ENCODE measurements around the gene FMNL3.
"Not testable (repeated sequence)": the region's sequence is repeated elsewhere in the genome, so short reads cannot be mapped to it uniquely, and the experiment has no call there.

FMNL3 gene

GRCh38 chr12:49716553-49716952 is 9.3 kb upstream of the FMNL3 start:
- no peak for DNase-seq (ENCODE audit: low read depth)

GRCh38 chr12:49713952-49714351 is 6.7 kb upstream of the FMNL3 start:
- DNase-seq (ENCODE audit: low read depth): not testable (repeated sequence)

- no peak for DNase-seq (ENCODE audit: low read depth)
These were observed 1.6 kb upstream of the FMNL3 start for GRCh38 chr12:49708851-49709250.

GRCh38 chr12:49707812-49708147 is 575 bp upstream of the FMNL3 start:
- DNase-seq (ENCODE audit: low read depth): no peak

GRCh38 chr12:49706351-49707127 is 666 bp downstream of the FMNL3 start:
- DNase-seq (ENCODE audit: low read depth): no peak

- DNase-seq (ENCODE audit: low read depth): no peak
These were observed 1.6 kb downstream of the FMNL3 start for GRCh38 chr12:49705479-49706134.

- no peak for DNase-seq (ENCODE audit: low read depth)
These were observed 3.5 kb downstream of the FMNL3 start for GRCh38 chr12:49703647-49704137.

- DNase-seq (ENCODE audit: low read depth): no peak
These were observed 4.5 kb downstream of the FMNL3 start for GRCh38 chr12:49702676-49703215.

- no peak for DNase-seq (ENCODE audit: low read depth)
These were observed 5.2 kb downstream of the FMNL3 start for GRCh38 chr12:49702009-49702408.

- DNase-seq (ENCODE audit: low read depth): no peak
These were observed 8.3 kb downstream of the FMNL3 start for GRCh38 chr12:49698619-49699545.

GRCh38 chr12:49697808-49698207 is 9.4 kb downstream of the FMNL3 start:
- no peak for DNase-seq (ENCODE audit: low read depth)

GRCh38 chr12:49696723-49697122 is 10.5 kb downstream of the FMNL3 start:
- no peak for DNase-seq (ENCODE audit: low read depth)

- no peak for DNase-seq (ENCODE audit: low read depth)
These were observed 13.2 kb downstream of the FMNL3 start for GRCh38 chr12:49693931-49694444.

GRCh38 chr12:49692851-49693250 is 14.4 kb downstream of the FMNL3 start:
- no peak for DNase-seq (ENCODE audit: low read depth)

- no peak for DNase-seq (ENCODE audit: low read depth)
These were observed 17.4 kb downstream of the FMNL3 start for GRCh38 chr12:49689785-49690184.

GRCh38 chr12:49689237-49689636 is 18.0 kb downstream of the FMNL3 start:
- DNase-seq (ENCODE audit: low read depth): no peak

GRCh38 chr12:49687941-49688340 is 19.3 kb downstream of the FMNL3 start:
- DNase-seq (ENCODE audit: low read depth): no peak

GRCh38 chr12:49684310-49684854 is 22.8 kb downstream of the FMNL3 start:
- no peak for DNase-seq (ENCODE audit: low read depth)

GRCh38 chr12:49683599-49684309 is 23.5 kb downstream of the FMNL3 start:
- no peak for DNase-seq (ENCODE audit: low read depth)

GRCh38 chr12:49680075-49680474 is 27.1 kb downstream of the FMNL3 start:
- no peak for DNase-seq (ENCODE audit: low read depth)

GRCh38 chr12:49678711-49679110 is 28.5 kb downstream of the FMNL3 start:
- no peak for DNase-seq (ENCODE audit: low read depth)
